Neural cell (in vitro differentiated cells): ENCODE measurements around the gene DPP10. TPM values are rescaled to one million over a fixed set of nuclear protein-coding genes. Genes with fewer than 3 reads are reported as not detected.

ENCODE experiments used
- H2AFZ ChIP-seq: fragments of 200-600, 300-800 bp; sonication (generic), shearing (Covaris generic); 2 replicates; pipeline ENCODE4 v1.6.0; 2014; ENCODE audit warnings: low read depth, mild to moderate bottlenecking, antibody characterized with exemption, low read length, moderate library complexity
- H3F3A ChIP-seq: fragments of 200-600 bp; shearing (Covaris generic); 2 replicates; pipeline ENCODE4 v1.6.1; 2016; ENCODE audit warnings: mild to moderate bottlenecking, moderate library complexity, mixed read lengths, antibody characterized with exemption, low read length; ENCODE audit not compliant: insufficient read depth, poor library complexity, severe bottlenecking
- H3K27ac ChIP-seq: fragments of 200-600, 300-800 bp; sonication (generic), shearing (Covaris generic); 2 replicates; pipeline ENCODE4 v1.5.1; 2014; ENCODE audit warnings: mild to moderate bottlenecking, low read length, moderate library complexity
- H3K27me3 ChIP-seq: fragments of 300-800, 200-600 bp; sonication (generic), shearing (Covaris generic); 2 replicates; pipeline ENCODE4 v1.6.0; 2014; ENCODE audit warnings: mild to moderate bottlenecking, low read depth, low read length, moderate library complexity; ENCODE audit not compliant: insufficient read depth
- H3K36me3 ChIP-seq: fragments of 300-800, 200-600 bp; sonication (generic), shearing (Covaris generic); 2 replicates; pipeline ENCODE4 v1.5.1; 2014; ENCODE audit warnings: mild to moderate bottlenecking, antibody characterized with exemption, low read length, moderate library complexity; ENCODE audit not compliant: insufficient read depth
- H3K4me2 ChIP-seq: fragments of 300-800, 200-600 bp; sonication (generic), shearing (Covaris generic); 2 replicates; pipeline ENCODE4 v1.6.0; 2014; ENCODE audit warnings: mild to moderate bottlenecking, low read length
- H3K4me3 ChIP-seq: fragments of 300-800, 200-600 bp; sonication (generic), shearing (Covaris generic); 2 replicates; pipeline ENCODE4 v1.5.1; 2014; ENCODE audit warnings: mild to moderate bottlenecking, low read length, moderate library complexity
- H3K79me2 ChIP-seq: fragments of 200-600 bp; shearing (Covaris generic); replicated peaks from 2 replicates; pipeline ENCODE4 v1.6.0; 2014; ENCODE audit warnings: mild to moderate bottlenecking, low read length, moderate library complexity; ENCODE audit not compliant: insufficient read depth
- H3K9ac ChIP-seq: fragments of 300-800, 200-600 bp; sonication (generic), shearing (Covaris generic); 2 replicates; pipeline ENCODE4 v1.6.1; 2016; ENCODE audit warnings: mild to moderate bottlenecking, low read length, mixed read lengths
- H3K9me2 ChIP-seq: fragments of 200-600 bp; shearing (Covaris generic); 2 replicates; pipeline ENCODE4 v1.6.1; 2016; ENCODE audit warnings: mild to moderate bottlenecking, low read length, mixed read lengths; ENCODE audit not compliant: insufficient read depth
- H3K9me3 ChIP-seq: fragments of 200-600, 300-800 bp; sonication (generic), shearing (Covaris generic); 2 replicates; pipeline ENCODE4 v1.6.1; 2016; ENCODE audit warnings: mild to moderate bottlenecking, mixed run types, low read length, moderate library complexity, mixed read lengths
- H4K20me1 ChIP-seq: fragments of 200-600 bp; shearing (Covaris generic); 2 replicates; pipeline ENCODE4 v1.6.1; 2016; ENCODE audit warnings: mild to moderate bottlenecking, mixed run types; ENCODE audit not compliant: insufficient read depth
- CTCF ChIP-seq: fragments of 450-650 bp; IDR thresholded peaks from 2 replicates; pipeline ENCODE4 v1.5.1; 2014; ENCODE audit warnings: antibody characterized with exemption, mild to moderate bottlenecking, moderate library complexity; ENCODE audit not compliant: poor library complexity, severe bottlenecking
- EP300 ChIP-seq: fragments of 450-650 bp; conservative IDR thresholded peaks from 2 replicates; pipeline ENCODE4 v1.6.1; 2014; ENCODE audit warnings: antibody characterized with exemption, mild to moderate bottlenecking, moderate library complexity; ENCODE audit not compliant: poor library complexity, severe bottlenecking
- EZH2 ChIP-seq: fragments of 200-600, 300-800 bp; shearing (Covaris generic), sonication (generic); IDR thresholded peaks from 2 replicates; pipeline ENCODE4 v1.6.1; 2014; ENCODE audit warnings: antibody characterized with exemption, low read length, borderline replicate concordance, mild to moderate bottlenecking; ENCODE audit not compliant: insufficient read depth, poor library complexity, severe bottlenecking
- MXI1 ChIP-seq: fragments of 450-650 bp; conservative IDR thresholded peaks from 2 replicates; pipeline ENCODE4 v1.6.1; 2014; ENCODE audit warnings: antibody characterized with exemption, mild to moderate bottlenecking; ENCODE audit not compliant: poor library complexity, severe bottlenecking
- POLR2AphosphoS5 ChIP-seq: IDR thresholded peaks from 2 replicates; pipeline ENCODE4 v1.6.1; 2012
- RAD21 ChIP-seq: fragments of 450-650 bp; conservative IDR thresholded peaks from 2 replicates; pipeline ENCODE4 v1.6.1; 2014; ENCODE audit warnings: antibody characterized with exemption, mild to moderate bottlenecking, moderate library complexity
- REST ChIP-seq: IDR thresholded peaks from 2 replicates; pipeline ENCODE4 v1.6.1; 2012; ENCODE audit warnings: borderline replicate concordance
- SMC3 ChIP-seq: fragments of 450-650 bp; conservative IDR thresholded peaks from 2 replicates; pipeline ENCODE4 v1.6.1; 2014; ENCODE audit warnings: antibody characterized with exemption, mild to moderate bottlenecking, moderate library complexity; ENCODE audit not compliant: poor library complexity
- TAF1 ChIP-seq: IDR thresholded peaks from 2 replicates; pipeline ENCODE4 v1.6.1; 2012; ENCODE audit warnings: low read depth
- polyA plus RNA-seq: library from polyadenylated mRNA; depleted of rRNA; stranded (reverse); fragments of >200 nt; gene quantifications from 2 replicates; pipeline ENCODE4 v1.2.3, GENCODE V29; 2014

Gene DPP10
- polyA plus RNA-seq, 1 donor from 2014 or later = 13.9 TPM

GRCh38 chr2:115248066-115248465 lies 805.6 kb downstream of the DPP10 start:
- no peak overlapping the region for H3K4me2 ChIP-seq
- H3K9me3 ChIP-seq = no peaks in the 10 kb centered on the region
- TF ChIP-seq SMC3 (no peak), RAD21 (no peak), REST (no peak), EP300 (no peak), TAF1 (no peak), EZH2 (no peak), POLR2AphosphoS5 (no peak), CTCF (no peak), MXI1 (no peak)
- no peaks in the 10 kb centered on the region for H3K27me3 ChIP-seq
- no peaks in the 10 kb centered on the region for H3K79me2 ChIP-seq
- no peaks in the 10 kb centered on the region for H3K9me2 ChIP-seq
- H3K9ac ChIP-seq = no peak overlapping the region
- no peaks in the 10 kb centered on the region for H4K20me1 ChIP-seq
- no peak overlapping the region for H3K4me3 ChIP-seq
- no peak overlapping the region for H2AFZ ChIP-seq
- H3F3A ChIP-seq = no peaks in the 10 kb centered on the region
- H3K36me3 ChIP-seq = no peaks in the 10 kb centered on the region
- no peak overlapping the region for H3K27ac ChIP-seq

- Histone ChIP-seq H3K9me2 (no peaks in the 10 kb centered on the region), H3K27me3 (no peaks in the 10 kb centered on the region), H3K4me3 (no peak overlapping the region), H3K36me3 (no peaks in the 10 kb centered on the region), H3F3A (no peaks in the 10 kb centered on the region), H3K4me2 (no peak overlapping the region), H3K27ac (no peak overlapping the region), H2AFZ (no peak overlapping the region), H3K9ac (no peak overlapping the region), H3K79me2 (no peaks in the 10 kb centered on the region), H4K20me1 (no peaks in the 10 kb centered on the region), H3K9me3 (no peaks in the 10 kb centered on the region)
- TF ChIP-seq POLR2AphosphoS5 = no peak
- no peak for TF ChIP-seq REST
- TF ChIP-seq CTCF = no peak
- TF ChIP-seq SMC3 = no peak
- TF ChIP-seq EP300 = no peak
- no peak for TF ChIP-seq TAF1
- no peak for TF ChIP-seq MXI1
- TF ChIP-seq RAD21 = no peak
- TF ChIP-seq EZH2 = no peak
These were observed 834.9 kb downstream of the DPP10 start for GRCh38 chr2:115277366-115277765.
